GM19035 (cell line): ENCODE results near the gene SPOCD1.

Source experiments
- ATAC-seq: cut with Tn5 transposase; IDR thresholded peaks from one replicate; pipeline ENCODE4 v1.9.1; 2021; ENCODE audit not compliant: unreplicated experiment

The SPOCD1 gene

DNA sequence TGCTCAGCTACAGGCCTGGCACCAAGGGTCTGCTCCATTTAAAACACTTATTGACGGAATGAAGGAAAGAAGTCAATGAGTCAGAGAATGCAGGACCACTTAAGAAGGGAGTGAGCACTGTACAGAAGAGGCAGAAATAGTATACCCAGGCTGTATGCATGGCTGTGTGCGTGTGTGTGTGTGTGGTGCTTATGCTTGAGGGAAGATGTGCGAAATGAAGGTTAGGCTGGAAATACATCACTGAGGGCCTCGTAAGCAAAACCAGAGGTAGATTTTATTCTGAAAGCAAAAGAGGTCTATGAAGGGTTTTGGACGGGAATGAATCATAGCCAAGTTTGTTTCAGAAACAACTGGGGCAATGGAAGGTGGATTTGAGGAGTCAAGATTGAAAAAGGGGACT, 42.0 kb downstream of the SPOCD1 start:
- ATAC-seq, result no peak

DNA sequence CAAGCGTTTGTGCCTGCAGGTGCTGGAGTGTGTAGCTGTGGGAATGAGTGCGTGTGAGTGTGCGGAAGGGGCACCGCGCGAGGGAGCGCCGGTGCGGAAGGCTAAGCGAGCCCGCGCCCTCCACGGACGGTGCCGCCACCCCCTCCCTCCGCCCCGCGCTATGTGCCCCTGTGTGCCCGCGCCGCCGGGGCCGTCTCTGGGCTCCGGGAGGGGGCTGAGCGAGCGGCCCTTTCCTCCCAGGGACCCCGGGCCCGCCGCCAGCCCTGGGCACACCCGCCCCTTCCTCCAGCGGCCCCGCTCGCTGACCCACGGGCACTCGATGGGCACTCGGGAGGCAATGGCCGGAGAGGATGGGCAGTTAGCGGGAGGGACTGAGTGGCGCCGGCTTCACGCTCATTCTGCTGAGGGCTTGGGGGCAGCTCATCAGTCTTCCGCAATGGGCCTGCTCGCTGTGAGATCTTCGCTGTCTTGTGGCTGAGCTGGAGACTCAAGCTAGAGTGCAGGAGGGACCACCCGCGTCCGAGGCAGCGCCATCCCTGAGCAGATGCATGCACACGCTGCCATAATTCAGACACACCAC, 43.1 kb downstream of the SPOCD1 start:
- no peak for ATAC-seq

DNA sequence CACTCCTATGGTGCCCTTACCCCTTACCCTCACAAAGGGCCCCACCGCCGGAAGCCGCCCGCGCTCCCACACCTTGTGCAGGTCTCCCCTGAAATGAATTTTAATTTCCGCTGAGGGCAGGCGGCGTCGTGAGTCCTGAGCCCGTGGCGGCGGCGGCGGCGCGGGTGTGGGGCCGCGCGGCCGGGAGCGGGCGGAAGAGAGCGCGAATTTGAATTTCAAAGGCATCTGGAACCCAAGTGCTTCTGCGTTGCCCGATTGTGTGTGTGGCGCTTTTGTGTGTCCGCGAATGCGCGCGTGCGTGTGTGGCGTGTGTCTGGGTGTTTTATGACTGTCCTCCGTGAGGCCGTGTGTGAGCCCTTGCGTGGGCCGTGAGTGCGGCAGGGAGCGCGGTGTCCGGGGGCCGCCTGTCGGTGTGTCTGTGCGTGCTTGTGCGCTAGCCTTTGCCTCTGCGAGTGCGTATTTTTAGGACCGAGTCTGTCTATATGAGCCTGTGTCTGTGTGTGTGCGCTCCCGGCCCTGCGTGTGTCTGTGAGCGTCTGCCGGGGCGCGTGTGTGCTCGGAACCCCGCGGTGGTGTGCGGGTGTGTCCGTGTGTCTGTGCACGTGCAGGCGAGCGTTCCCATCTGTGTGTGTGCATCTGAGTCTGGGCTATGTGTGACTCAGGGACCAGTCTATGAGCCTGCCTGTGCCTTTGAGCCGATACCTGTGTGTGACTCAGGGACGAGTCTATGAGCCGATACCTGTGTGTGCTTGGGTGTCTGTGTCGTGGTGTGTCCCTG, 43.7 kb downstream of the SPOCD1 start:
- ATAC-seq, result no peak

DNA sequence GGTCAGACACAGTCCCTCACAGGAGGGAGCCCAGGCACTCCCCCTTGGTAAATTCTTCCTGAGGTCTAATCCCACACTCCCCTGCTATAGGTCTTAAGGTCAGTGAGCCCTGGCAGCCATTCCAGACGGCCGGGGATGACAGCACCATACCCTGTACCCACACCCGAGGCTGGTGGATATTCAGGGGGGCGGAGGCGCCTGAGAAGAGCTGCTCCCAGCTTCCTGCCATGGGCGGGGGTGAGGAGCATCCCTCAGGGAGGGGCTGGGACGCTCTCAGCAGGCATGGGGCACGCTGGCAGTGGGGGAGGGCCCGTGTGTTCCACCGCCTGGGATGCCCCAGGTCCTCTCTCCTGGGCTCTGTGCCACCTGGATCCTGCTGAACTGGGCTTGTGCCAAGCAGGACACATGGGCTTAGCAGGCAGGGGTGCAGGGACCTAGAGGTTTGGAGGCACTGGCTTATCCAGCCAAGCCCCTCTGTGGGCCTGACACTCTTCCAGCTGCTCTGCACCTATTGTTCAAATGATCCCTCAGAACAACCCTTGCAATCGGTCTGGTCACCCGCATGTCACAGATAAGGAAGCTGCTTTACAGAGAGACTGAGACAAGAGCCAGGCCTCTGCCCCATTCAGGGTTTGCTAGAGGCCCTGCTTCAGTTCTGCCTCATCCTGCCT, 46.0 kb downstream of the SPOCD1 start:
- ATAC-seq, result no peak

GRCh38 chr1:31768939-31769704, 46.7 kb downstream of the SPOCD1 start:
- ATAC-seq, result no peak

GRCh38 chr1:31768407-31768907, 47.4 kb downstream of the SPOCD1 start:
- no peak for ATAC-seq

GRCh38 chr1:31767225-31767624, 48.6 kb downstream of the SPOCD1 start:
- ATAC-seq, result no peak

- no peak for ATAC-seq
Observed at GRCh38 chr1:31765516-31765915, 50.3 kb downstream of the SPOCD1 start.

DNA sequence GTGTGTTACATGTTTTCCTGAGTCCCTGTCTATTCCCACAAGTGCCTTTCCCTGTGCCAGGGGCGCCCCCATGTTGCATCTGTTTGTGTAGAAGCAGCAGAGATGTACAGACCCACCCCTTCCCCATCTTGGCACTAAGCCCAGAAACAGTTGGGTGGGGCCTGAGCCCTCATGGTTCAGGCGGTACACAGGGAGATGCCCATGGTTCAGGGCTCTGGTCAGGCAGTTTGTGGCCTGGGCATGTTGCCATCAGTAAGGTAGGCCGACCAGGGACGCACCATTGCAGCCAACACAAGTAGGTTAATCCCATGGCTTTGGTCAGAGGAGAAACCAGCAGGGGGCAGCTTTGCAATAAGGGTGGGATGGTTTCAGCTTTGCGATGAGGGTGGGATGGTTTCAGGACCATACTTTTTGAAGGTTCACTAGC, 50.8 kb downstream of the SPOCD1 start:
- no peak for ATAC-seq

- no peak for ATAC-seq
Observed at GRCh38 chr1:31764312-31765040, 51.3 kb downstream of the SPOCD1 start, which contains the start of gene ADGRB2. ADGRB2 (minus strand) TSS chr1:31764340; CDS start chr1:31757221, 7,119 bp downstream.

DNA sequence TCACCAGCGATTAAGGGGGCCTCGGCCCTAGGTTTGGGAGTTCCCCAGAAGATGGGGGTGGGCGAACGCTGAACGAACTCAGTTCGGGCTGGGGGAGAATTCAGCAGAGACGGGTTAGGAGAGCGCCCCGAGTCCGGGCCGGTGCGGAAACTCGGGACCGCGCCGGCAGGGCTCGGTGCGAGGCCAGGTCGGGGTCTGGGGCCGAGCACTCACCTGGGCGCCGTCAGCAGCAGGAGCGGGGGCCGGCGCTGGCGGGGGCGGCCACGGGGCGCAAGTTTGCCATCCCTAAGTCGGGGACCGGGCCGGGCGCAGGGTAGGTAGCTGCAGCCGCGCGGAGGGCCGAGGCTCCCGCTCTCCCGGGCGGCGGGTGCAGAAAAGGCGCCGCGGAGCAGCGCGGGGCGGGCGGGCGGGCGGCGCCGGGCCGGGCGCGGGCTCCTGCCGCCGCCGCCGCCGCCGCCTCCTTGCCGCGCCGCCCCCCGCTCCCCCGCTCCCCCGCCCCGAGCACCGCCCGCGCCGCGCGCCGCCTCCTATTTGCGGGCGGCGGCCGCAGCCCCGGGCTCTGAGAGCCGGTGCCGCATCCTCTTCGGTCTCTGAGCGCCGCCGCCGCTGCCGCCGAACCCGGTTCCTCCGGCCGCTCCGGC, 52.0 kb downstream of the SPOCD1 start:
- ATAC-seq, result no peak

DNA sequence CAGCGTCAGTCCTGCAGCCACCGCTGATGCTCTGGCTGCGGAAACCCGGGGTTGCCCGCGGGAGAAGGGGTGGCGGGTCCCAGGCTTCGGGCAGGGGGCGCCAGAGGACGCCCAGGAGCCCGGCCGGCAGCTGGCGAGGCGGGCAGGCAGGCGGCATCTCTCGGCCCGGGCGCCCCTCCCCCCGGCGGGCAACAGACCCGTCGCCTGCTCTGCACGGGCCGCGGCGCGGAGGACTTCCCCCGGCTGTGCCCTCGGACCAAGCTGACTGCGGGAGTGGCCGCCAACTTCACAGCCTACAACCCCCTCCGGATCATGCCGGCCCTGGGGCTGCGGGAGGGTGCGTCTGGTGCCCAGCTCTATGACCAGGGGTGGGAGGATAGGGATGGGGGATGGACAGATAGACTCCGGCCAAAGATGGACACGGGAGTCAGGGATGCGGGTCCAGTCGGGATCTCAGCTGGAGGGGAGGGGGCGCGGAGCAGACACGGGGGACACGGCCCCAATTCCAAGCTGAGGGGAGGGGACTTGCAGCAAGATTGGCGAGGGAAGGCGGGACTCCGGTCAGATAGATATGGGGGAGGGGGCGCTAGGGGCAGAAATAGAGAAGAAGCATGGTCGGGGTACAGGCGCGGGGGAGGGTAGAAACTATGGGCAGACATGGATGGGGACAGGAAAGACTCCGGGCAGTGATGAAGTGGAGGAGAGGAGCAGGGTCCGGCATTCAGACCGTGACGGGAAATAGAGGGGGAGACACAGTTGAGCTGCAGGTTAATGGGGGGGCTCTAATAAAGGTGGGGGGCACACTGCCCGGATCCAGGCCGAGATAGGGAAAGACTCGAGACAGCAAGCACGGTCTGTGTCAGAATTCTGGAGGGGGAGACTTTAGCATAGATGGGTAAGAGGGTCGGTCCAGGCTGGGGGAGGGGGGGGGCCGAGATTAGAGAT, 52.8 kb downstream of the SPOCD1 start:
- ATAC-seq, result no peak

- ATAC-seq, result no peak
Observed at GRCh38 chr1:31762323-31762722, 53.5 kb downstream of the SPOCD1 start.

DNA sequence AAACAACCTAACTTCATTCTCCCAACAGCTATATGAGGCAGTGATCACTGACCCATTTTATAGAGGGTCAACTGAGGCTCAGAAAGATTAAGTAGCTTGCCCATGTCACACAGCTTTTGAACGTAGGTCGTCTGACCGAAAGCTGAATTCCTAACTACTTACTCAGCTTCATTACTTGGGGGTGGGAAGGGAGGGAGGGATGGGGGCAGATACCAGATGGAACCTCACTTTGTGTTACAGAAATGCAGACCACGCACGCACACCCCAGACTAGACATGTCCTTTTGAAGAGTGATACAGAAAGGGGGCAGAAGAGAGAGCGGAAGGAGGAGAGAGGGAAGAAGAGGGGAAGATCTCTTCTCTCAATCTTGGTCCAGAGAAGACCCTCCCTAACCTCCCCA, 53.9 kb downstream of the SPOCD1 start:
- no peak for ATAC-seq

- no peak for ATAC-seq
Observed at GRCh38 chr1:31760471-31761470, 55.1 kb downstream of the SPOCD1 start.

GRCh38 chr1:31759298-31760023, 56.4 kb downstream of the SPOCD1 start:
- ATAC-seq, result no peak

GRCh38 chr1:31758823-31759222, 57.0 kb downstream of the SPOCD1 start:
- no peak for ATAC-seq
